OCI-LY7 (cell line): ENCODE measurements around the gene SLC6A18.

ENCODE experiments used
- CTCF ChIP-seq: fragments of 200-600 bp; sonication (generic); conservative IDR thresholded peaks from 2 replicates; pipeline ENCODE4 v1.5.1; 2014; ENCODE audit warnings: mild to moderate bottlenecking, antibody characterized with exemption, low read length, moderate library complexity, mixed read lengths
- EZH2phosphoT487 ChIP-seq: fragments of 200-600 bp; sonication (generic); IDR thresholded peaks from 2 replicates; pipeline ENCODE4 v1.6.1; 2018; ENCODE audit warnings: low read depth, borderline replicate concordance, mild to moderate bottlenecking, mixed run types, antibody characterized with exemption, low read length, moderate library complexity, mixed read lengths

DNA sequence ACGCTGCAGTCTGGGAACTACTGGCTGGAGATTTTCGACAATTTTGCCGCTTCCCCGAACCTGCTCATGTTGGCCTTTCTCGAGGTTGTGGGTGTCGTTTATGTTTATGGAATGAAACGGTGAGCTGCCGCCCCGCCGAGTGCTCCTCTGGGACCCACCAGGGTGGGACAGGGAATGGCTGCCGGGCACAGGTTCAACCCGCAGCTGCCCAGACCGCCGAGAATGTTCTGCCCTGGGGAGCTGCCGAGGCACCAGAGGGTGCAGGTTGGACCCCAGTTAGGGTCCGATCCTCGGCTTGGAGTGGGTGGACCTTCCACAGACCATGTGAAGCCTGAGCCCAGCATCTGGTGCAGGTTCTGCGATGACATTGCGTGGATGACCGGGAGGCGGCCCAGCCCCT, 19.1 kb downstream of the SLC6A18 start:
- TF ChIP-seq CTCF (no peak), EZH2phosphoT487 (no peak)
